ENCODE results near the gene SDF2.

SDF2 gene

DNA sequence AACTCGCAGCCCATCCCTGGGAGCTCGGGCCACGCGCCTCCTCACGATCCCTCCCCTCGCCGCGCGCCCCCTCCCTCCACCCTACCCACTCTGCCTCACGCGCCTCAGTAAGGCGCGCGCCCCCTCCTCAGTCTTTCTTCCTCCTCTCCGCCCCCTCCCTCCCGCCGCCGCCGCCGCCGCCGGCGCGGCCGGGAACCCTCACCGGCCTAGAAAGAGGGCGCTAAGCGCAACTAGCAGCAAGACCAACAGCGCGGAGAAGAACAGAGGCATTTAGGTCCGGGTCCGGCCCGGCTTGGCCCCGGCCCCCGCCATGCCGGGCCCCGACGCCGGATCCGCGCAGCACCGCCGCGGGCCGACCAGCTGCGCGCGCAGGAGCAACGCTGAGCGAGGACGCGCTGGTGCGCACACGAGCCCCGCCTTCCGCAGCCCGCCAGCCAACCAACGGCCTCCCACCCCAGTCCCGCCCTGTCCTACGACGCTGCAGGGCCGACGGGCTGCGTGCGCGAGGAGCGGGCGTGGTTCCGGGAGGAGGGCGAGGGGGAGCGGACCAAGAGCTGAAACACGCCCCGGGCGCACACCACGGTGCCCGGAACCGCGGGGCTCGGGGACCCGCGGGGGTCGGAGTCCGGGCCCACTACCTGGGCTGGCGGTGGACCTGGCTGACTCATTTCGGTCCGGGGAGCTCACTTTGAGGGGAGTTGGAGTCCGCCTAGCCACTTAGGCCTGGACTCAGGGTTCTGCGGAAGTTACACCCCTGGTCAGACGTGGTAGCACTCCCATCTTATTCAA lies 16.7 kb downstream of the SDF2 start, which contains the start of gene BLTP2:
BLTP2 (minus strand) TSS at position 372 of the 789 bp plus-strand sequence; CDS start at position 270, 102 bp downstream.
- TF ChIP-seq, protein P1, sequence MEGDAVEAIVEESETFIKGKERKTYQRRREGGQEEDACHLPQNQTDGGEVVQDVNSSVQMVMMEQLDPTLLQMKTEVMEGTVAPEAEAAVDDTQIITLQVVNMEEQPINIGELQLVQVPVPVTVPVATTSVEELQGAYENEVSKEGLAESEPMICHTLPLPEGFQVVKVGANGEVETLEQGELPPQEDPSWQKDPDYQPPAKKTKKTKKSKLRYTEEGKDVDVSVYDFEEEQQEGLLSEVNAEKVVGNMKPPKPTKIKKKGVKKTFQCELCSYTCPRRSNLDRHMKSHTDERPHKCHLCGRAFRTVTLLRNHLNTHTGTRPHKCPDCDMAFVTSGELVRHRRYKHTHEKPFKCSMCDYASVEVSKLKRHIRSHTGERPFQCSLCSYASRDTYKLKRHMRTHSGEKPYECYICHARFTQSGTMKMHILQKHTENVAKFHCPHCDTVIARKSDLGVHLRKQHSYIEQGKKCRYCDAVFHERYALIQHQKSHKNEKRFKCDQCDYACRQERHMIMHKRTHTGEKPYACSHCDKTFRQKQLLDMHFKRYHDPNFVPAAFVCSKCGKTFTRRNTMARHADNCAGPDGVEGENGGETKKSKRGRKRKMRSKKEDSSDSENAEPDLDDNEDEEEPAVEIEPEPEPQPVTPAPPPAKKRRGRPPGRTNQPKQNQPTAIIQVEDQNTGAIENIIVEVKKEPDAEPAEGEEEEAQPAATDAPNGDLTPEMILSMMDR (conservative IDR thresholded peaks at IDR 0.05; ENCODE audit: low read length), result no peak; the same call in 1 of the 2 replicates
- DNase-seq (ENCODE audit: low read depth), result peak; percentile 94

DNA sequence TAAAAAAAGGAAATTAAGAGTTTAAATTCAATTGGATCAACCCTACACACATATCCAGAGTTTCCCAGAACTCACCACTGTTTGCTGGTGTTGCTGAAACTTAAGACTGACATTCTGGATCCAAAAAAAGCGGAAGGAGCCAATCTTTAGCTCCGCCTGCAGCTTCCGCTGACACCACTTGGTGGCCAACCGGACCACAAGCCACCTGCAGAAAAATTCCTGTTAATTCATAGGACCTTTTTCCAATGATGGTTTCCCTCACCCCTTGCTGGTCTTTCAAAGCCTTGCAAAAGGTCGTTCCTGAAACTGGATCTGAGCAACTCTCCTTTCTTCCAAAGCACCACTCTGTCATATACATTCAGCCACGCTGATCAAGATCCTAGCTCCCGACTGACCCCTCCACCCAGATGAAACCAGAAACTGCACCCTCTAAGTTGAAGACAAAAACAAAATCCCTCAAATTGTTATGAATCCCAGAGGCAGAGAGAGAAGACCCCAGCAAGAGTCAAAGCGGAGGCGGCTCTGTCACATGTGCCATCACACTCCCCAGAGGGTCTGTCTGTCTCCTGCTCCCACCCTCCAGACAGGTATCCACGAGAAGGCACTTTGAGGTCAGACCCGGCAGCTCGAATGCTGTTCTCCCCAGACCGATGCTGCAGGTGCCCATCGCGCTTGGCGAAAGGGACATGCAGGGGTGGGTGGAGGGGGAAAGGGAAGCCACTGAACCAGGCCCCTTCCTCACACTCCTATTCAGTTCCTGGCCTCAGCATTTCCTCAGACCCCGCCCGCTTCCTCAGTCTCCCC lies 17.5 kb downstream of the SDF2 start:
- DNase-seq (ENCODE audit: low read depth), result peak; percentile 54
- H3K4me3 ChIP-seq (ENCODE audit: low read length), result peak overlapping the region; percentile 96
- TF ChIP-seq, protein P1 (conservative IDR thresholded peaks at IDR 0.05; ENCODE audit: low read length), result peak; percentile 58

More for the DNA sequence above, 16.7 kb downstream of the SDF2 start, which contains the start of gene BLTP2:
- peak within 1 kb of the TSS; percentile 96 for H3K4me3 ChIP-seq (ENCODE audit: low read length)

- TF ChIP-seq, protein P1 (conservative IDR thresholded peaks at IDR 0.05; ENCODE audit: low read length), result no peak
- no peak for DNase-seq (ENCODE audit: low read depth)
- H3K4me3 ChIP-seq (ENCODE audit: low read length), result no peak overlapping the region
Observed at GRCh38 chr17:28641579-28641978, 20.1 kb downstream of the SDF2 start.

GRCh38 chr17:28635506-28635905 lies 26.2 kb downstream of the SDF2 start:
- no peak overlapping the region for H3K4me3 ChIP-seq (ENCODE audit: low read length)
- TF ChIP-seq, protein P1 (conservative IDR thresholded peaks at IDR 0.05; ENCODE audit: low read length), result no peak
- no peak for DNase-seq (ENCODE audit: low read depth)

GRCh38 chr17:28634206-28634865 lies 27.4 kb downstream of the SDF2 start:
- DNase-seq (ENCODE audit: low read depth), result no peak
- no peak overlapping the region for H3K4me3 ChIP-seq (ENCODE audit: low read length)
- TF ChIP-seq, protein P1 (conservative IDR thresholded peaks at IDR 0.05; ENCODE audit: low read length), result no peak

GRCh38 chr17:28626818-28627217 lies 34.9 kb downstream of the SDF2 start:
- DNase-seq (ENCODE audit: low read depth), result no peak
- no peak overlapping the region for H3K4me3 ChIP-seq (ENCODE audit: low read length)
- TF ChIP-seq, protein P1 (conservative IDR thresholded peaks at IDR 0.05; ENCODE audit: low read length), result no peak
